COLO668 (cell line): ENCODE results near the gene PFDN5.

Source experiments
- DNase-seq: peaks from one replicate; lab custom pipeline; 2025; ENCODE audit not compliant: unreplicated experiment; lab: John Stamatoyannopoulos, UW

The PFDN5 gene

GRCh38 chr12:53295070-53295890, at the start of gene PFDN5:
Gene PFDN5, plus strand, starts transcription at chr12:53295542. Its CDS starts 26 bp downstream, at chr12:53295568.
- DNase-seq: peak; percentile 85

GRCh38 chr12:53251477-53252348, 43.6 kb upstream of the PFDN5 start:
- peak; percentile 80 for DNase-seq

- no peak for DNase-seq
These were observed 42.9 kb upstream of the PFDN5 start for GRCh38 chr12:53252349-53252916.

GRCh38 chr12:53253298-53253697, 42.0 kb upstream of the PFDN5 start:
- no peak for DNase-seq

GRCh38 chr12:53254816-53255545, 40.4 kb upstream of the PFDN5 start:
- no peak for DNase-seq

GRCh38 chr12:53255996-53256395, 39.3 kb upstream of the PFDN5 start:
- no peak for DNase-seq

- DNase-seq: no peak
These were observed 36.5 kb upstream of the PFDN5 start for GRCh38 chr12:53258541-53259539.

- DNase-seq: no peak
These were observed 35.5 kb upstream of the PFDN5 start for GRCh38 chr12:53259891-53260290.

- DNase-seq: no peak
These were observed 29.6 kb upstream of the PFDN5 start for GRCh38 chr12:53265783-53266182.

- DNase-seq: no peak
These were observed 27.9 kb upstream of the PFDN5 start for GRCh38 chr12:53267306-53267998.

GRCh38 chr12:53267999-53268629, 27.2 kb upstream of the PFDN5 start, which contains the start of gene ESPL1:
Gene ESPL1, plus strand, starts transcription at chr12:53268299. Its CDS starts 468 bp downstream, at chr12:53268767.
- peak; percentile 65 for DNase-seq

GRCh38 chr12:53268630-53269562, 26.4 kb upstream of the PFDN5 start:
- peak; percentile 2 for DNase-seq

- DNase-seq: no peak
These were observed 20.9 kb upstream of the PFDN5 start for GRCh38 chr12:53274445-53274844.

- DNase-seq: no peak
These were observed 18.8 kb upstream of the PFDN5 start for GRCh38 chr12:53276511-53276910.

- DNase-seq: no peak
These were observed 17.4 kb upstream of the PFDN5 start for GRCh38 chr12:53277981-53278380.

GRCh38 chr12:53279283-53279869, 16.0 kb upstream of the PFDN5 start:
- DNase-seq: no peak

GRCh38 chr12:53279888-53280498, 15.3 kb upstream of the PFDN5 start:
- DNase-seq: no peak
